C4-2B (cell line): ENCODE measurements around the gene SYNJ2.

Source experiments
- H3K27ac ChIP-seq: fragments of 450-650 bp; 2 replicates; pipeline ENCODE4 v1.5.1; 2017
- ZFX ChIP-seq: fragments of 450-650 bp; IDR thresholded peaks from 2 replicates; pipeline ENCODE4 v1.6.1; 2017
- TF ChIP-seq, protein P1 (sequence below): fragments of 450-650 bp; conservative IDR thresholded peaks from 2 replicates; pipeline ENCODE4 v1.5.1; 2017; ENCODE audit warnings: mild to moderate bottlenecking

Gene SYNJ2

DNA sequence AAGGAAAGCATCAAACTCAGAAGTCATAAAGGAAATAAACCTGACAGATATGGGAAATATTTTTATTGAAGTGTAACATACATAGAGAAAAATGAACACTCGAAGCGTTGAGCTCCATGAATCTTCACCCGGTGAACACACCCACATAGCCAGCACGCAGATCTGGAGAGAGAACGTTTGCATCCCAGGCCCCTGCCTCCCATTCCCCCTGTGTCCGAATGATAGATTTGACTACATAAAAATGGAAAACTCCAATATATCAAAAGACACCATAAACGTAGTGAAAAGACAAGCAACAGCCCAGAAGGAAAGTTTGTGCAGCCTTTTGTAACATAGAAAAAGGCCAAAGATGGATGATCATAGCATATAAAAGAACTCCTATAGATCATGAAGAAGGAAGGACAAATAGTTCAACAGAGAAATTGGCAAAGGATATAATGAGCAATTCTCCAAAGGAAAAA lies 17.1 kb downstream of the SYNJ2 start:
- peak overlapping the region; percentile 91; the same call in 1 of the 2 replicates for H3K27ac ChIP-seq
- TF ChIP-seq, protein P1, sequence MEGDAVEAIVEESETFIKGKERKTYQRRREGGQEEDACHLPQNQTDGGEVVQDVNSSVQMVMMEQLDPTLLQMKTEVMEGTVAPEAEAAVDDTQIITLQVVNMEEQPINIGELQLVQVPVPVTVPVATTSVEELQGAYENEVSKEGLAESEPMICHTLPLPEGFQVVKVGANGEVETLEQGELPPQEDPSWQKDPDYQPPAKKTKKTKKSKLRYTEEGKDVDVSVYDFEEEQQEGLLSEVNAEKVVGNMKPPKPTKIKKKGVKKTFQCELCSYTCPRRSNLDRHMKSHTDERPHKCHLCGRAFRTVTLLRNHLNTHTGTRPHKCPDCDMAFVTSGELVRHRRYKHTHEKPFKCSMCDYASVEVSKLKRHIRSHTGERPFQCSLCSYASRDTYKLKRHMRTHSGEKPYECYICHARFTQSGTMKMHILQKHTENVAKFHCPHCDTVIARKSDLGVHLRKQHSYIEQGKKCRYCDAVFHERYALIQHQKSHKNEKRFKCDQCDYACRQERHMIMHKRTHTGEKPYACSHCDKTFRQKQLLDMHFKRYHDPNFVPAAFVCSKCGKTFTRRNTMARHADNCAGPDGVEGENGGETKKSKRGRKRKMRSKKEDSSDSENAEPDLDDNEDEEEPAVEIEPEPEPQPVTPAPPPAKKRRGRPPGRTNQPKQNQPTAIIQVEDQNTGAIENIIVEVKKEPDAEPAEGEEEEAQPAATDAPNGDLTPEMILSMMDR: no peak

GRCh38 chr6:157999168-158000051 lies 17.7 kb downstream of the SYNJ2 start:
- H3K27ac ChIP-seq: peak overlapping the region; percentile 91
- TF ChIP-seq ZFX: no peak
- TF ChIP-seq, protein P1: no peak

DNA sequence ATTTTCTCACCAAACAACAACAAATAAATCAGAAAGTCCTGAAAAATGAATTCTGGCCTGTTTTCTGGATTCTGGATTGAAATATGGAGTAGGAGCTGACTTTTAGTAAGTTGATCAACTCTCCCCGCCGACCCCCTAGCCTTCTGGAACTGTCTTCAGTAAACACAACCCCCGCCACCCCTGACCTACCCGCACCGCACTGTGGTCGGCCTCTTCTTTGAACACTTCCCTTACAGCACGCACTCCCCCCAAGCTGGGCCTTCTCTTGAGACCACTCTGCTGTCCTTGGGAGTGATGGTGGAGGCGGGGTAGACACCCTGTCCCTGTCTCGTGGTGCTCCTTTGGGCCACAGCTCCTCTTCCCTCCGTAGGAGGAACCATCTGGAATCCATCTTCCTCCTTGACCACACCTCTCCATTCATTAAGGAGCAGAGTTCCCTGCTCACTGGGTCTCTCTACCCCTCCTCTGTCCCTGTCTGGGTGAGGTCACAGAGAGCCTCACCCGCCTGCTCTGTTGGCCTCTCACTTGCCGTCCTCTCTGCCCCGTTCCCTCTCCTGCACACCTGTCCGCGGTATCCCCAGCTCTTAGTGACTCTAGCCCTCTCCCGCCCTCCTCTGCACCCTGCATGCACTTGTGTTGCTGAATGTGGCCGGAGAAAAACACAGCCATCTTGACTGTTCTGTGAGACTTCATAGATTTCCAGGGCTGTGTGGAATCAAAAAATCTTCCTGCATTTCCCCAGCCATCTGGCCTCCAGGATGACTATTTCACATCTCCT lies 19.1 kb downstream of the SYNJ2 start:
- TF ChIP-seq ZFX: no peak
- TF ChIP-seq, protein P1: no peak
- H3K27ac ChIP-seq: peak overlapping the region; percentile 91

GRCh38 chr6:158002249-158002950 lies 20.7 kb downstream of the SYNJ2 start:
- no peak for TF ChIP-seq ZFX
- TF ChIP-seq, protein P1: no peak
- H3K27ac ChIP-seq: peak overlapping the region; percentile 91

GRCh38 chr6:158002951-158003853 lies 21.5 kb downstream of the SYNJ2 start:
- peak overlapping the region; percentile 91 for H3K27ac ChIP-seq
- TF ChIP-seq ZFX: no peak
- TF ChIP-seq, protein P1: no peak

DNA sequence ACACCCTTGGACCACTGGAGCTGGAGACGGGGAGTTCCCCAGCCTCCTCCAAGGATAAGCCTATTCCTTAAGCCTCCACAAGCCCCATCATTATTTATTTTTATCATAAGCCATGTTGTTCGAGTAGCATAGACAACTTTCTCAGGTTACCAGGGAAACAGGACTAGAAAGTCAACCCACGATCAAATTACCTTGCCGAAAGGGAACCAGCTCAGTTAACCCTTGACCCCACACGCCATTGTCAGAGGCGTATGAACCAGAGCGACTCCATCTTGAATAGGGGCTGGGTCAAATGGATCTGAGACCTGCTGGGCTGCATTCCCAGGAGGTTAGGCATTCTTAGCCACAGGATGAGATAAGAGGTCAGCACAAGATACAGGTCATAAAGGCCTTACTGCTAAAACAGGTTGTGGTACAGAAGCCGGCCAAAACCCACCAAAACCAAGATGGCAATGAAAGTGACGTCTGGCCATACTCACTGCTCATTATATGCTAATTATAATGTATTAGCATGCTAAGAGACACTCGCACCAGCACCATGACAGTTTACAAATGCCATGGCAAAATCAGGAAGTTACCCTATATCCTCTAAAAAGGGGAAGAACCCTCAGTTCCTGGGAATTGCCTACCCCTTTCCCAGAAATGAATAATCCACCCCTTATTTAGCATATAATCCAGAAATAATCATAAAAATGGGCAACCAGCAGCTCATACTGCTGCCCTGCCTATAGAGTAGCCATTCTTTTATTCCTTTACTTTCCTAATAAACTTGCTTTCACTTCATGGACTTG lies 22.4 kb downstream of the SYNJ2 start:
- no peak for TF ChIP-seq ZFX
- TF ChIP-seq, protein P1: no peak
- peak overlapping the region; percentile 91 for H3K27ac ChIP-seq
